MM.1S (cell line): ENCODE data around the gene ADAMTS15.

Source experiments
- DNase-seq: peaks from one replicate; pipeline ENCODE4 v3.0.0-alpha.2; 2015
- H2AFZ ChIP-seq: fragments of 300-600 bp; sonication (generic); 2 replicates; pipeline ENCODE4 v1.6.0; 2016; ENCODE audit warnings: antibody characterized with exemption, low read length
- H3F3A ChIP-seq: fragments of 300-600 bp; sonication (generic); 2 replicates; pipeline ENCODE4 v1.6.1; 2016; ENCODE audit warnings: mild to moderate bottlenecking, antibody characterized with exemption, low read length, moderate library complexity, mixed read lengths; ENCODE audit not compliant: insufficient read depth
- H3K27ac ChIP-seq: fragments of 300-600 bp; sonication (generic); 2 replicates; pipeline ENCODE4 v1.5.1; 2016; ENCODE audit warnings: mild to moderate bottlenecking, low read length
- H3K27me3 ChIP-seq: fragments of 300-600 bp; sonication (generic); replicated peaks from 2 replicates; pipeline ENCODE4 v1.6.0; 2016; ENCODE audit warnings: low read length; ENCODE audit not compliant: insufficient read depth
- H3K36me3 ChIP-seq: fragments of 300-600 bp; sonication (generic); replicated peaks from 2 replicates; pipeline ENCODE4 v1.6.1; 2016; ENCODE audit warnings: mild to moderate bottlenecking, low read length, mixed read lengths; ENCODE audit not compliant: insufficient read depth
- H3K4me1 ChIP-seq: fragments of 300-600 bp; sonication (generic); 2 replicates; pipeline ENCODE4 v1.6.1; 2016; ENCODE audit warnings: low read length, mixed read lengths
- H3K4me2 ChIP-seq: fragments of 300-600 bp; sonication (generic); 2 replicates; pipeline ENCODE4 v1.6.0; 2016; ENCODE audit warnings: low read depth, low read length
- H3K4me3 ChIP-seq: fragments of 300-600 bp; sonication (generic); 2 replicates; pipeline ENCODE4 v1.5.1; 2016; ENCODE audit warnings: low read length, mixed read lengths
- H3K79me2 ChIP-seq: fragments of 300-600 bp; sonication (generic); 2 replicates; pipeline ENCODE4 v1.6.1; 2016; ENCODE audit warnings: mixed run types, low read length, mixed read lengths
- H3K9ac ChIP-seq: fragments of 300-600 bp; sonication (generic); 2 replicates; pipeline ENCODE4 v1.6.1; 2016; ENCODE audit warnings: low read length, mixed read lengths
- H3K9me2 ChIP-seq: fragments of 300-600 bp; sonication (generic); replicated peaks from 2 replicates; pipeline ENCODE4 v1.6.1; 2016; ENCODE audit warnings: mild to moderate bottlenecking, low read length, mixed read lengths; ENCODE audit not compliant: insufficient read depth
- H3K9me3 ChIP-seq: fragments of 300-600 bp; sonication (generic); replicated peaks from 2 replicates; pipeline ENCODE4 v1.6.1; 2016; ENCODE audit warnings: mild to moderate bottlenecking, low read length, mixed read lengths; ENCODE audit not compliant: insufficient read depth
- H4K20me1 ChIP-seq: fragments of 300-600 bp; sonication (generic); 2 replicates; pipeline ENCODE4 v1.6.1; 2016; ENCODE audit warnings: mild to moderate bottlenecking, low read length, moderate library complexity, mixed read lengths; ENCODE audit not compliant: insufficient read depth
- EZH2 ChIP-seq: fragments of 300-600 bp; sonication (generic); optimal IDR thresholded peaks from 2 replicates; pipeline ENCODE3; 2017; ENCODE audit warnings: low read depth, mild to moderate bottlenecking, antibody characterized with exemption, low read length, mixed read lengths
- EZH2phosphoT487 ChIP-seq: fragments of 300-600 bp; sonication (generic); IDR thresholded peaks from 2 replicates; pipeline ENCODE4 v1.6.1; 2018; ENCODE audit warnings: antibody characterized with exemption, low read length
- TF ChIP-seq, protein P1 (sequence below): fragments of 300-600 bp; sonication (generic); IDR thresholded peaks from 2 replicates; pipeline ENCODE4 v1.5.1; 2016; ENCODE audit warnings: antibody characterized with exemption, low read length, mixed read lengths

The ADAMTS15 gene

DNA sequence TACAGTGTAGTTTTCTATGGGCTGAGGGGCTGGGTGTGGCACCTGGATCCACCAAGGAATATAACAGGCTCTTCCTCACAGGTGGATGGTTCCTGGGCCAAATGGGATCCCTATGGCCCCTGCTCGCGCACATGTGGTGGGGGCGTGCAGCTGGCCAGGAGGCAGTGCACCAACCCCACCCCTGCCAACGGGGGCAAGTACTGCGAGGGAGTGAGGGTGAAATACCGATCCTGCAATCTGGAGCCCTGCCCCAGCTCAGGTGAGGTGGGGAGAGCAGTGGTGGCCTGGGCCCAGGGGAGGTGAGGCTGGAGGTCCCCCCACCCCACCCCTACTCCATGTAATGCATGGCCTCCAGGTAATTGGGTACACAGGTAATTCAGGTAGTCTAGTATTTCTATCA is 20.7 kb downstream of the ADAMTS15 start:
- no peaks in the 10 kb centered on the region for H3K36me3 ChIP-seq
- H3K79me2 ChIP-seq, result no peaks in the 10 kb centered on the region
- no peak overlapping the region for H3K9ac ChIP-seq
- no peak overlapping the region for H2AFZ ChIP-seq
- TF ChIP-seq, protein P1, sequence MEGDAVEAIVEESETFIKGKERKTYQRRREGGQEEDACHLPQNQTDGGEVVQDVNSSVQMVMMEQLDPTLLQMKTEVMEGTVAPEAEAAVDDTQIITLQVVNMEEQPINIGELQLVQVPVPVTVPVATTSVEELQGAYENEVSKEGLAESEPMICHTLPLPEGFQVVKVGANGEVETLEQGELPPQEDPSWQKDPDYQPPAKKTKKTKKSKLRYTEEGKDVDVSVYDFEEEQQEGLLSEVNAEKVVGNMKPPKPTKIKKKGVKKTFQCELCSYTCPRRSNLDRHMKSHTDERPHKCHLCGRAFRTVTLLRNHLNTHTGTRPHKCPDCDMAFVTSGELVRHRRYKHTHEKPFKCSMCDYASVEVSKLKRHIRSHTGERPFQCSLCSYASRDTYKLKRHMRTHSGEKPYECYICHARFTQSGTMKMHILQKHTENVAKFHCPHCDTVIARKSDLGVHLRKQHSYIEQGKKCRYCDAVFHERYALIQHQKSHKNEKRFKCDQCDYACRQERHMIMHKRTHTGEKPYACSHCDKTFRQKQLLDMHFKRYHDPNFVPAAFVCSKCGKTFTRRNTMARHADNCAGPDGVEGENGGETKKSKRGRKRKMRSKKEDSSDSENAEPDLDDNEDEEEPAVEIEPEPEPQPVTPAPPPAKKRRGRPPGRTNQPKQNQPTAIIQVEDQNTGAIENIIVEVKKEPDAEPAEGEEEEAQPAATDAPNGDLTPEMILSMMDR, result no peak
- TF ChIP-seq EZH2phosphoT487 (no peak), EZH2 (no peak)
- no peaks in the 10 kb centered on the region for H3K9me2 ChIP-seq
- DNase-seq, result no peak
- H4K20me1 ChIP-seq, result no peaks in the 10 kb centered on the region
- H3K4me2 ChIP-seq, result no peak overlapping the region
- no peaks in the 10 kb centered on the region for H3K4me1 ChIP-seq
- no peak overlapping the region for H3K4me3 ChIP-seq
- no peaks in the 10 kb centered on the region for H3F3A ChIP-seq
- no peaks in the 10 kb centered on the region for H3K9me3 ChIP-seq
- H3K27ac ChIP-seq, result no peak overlapping the region
- no peaks in the 10 kb centered on the region for H3K27me3 ChIP-seq

DNA sequence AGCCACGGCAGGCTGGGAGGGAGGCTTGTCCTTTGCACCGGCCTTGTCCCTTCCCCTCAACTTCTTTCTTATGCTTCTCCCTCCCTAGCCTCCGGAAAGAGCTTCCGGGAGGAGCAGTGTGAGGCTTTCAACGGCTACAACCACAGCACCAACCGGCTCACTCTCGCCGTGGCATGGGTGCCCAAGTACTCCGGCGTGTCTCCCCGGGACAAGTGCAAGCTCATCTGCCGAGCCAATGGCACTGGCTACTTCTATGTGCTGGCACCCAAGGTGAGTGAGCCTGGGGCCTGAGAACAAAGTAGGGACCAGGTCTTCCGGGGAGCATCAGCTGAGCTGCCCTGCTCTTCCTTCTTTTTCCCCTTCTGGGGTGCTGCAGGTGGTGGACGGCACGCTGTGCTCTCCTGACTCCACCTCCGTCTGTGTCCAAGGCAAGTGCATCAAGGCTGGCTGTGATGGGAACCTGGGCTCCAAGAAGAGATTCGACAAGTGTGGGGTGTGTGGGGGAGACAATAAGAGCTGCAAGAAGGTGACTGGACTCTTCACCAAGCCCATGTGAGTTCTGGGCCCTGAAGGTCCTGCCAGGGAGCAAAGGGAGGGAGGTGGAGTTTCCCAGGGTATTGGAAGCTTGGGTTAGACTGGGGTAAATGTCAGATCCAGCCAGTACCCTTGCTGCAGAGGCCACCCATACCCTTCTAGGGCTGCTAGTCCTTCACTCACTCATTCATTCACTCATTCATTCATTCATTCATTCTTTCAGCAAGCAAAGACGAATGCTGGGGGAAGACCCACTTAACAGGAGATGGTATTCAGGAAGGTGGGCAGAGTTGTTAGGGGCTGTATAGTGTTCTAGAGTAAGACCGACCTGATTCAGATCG is 22.6 kb downstream of the ADAMTS15 start:
- Histone ChIP-seq H2AFZ (no peak overlapping the region), H3K4me2 (no peak overlapping the region), H3K4me3 (no peak overlapping the region), H3K36me3 (no peaks in the 10 kb centered on the region), H3K9me2 (no peaks in the 10 kb centered on the region), H3F3A (no peaks in the 10 kb centered on the region), H3K4me1 (no peaks in the 10 kb centered on the region), H4K20me1 (no peaks in the 10 kb centered on the region), H3K79me2 (no peaks in the 10 kb centered on the region), H3K27me3 (no peaks in the 10 kb centered on the region), H3K9me3 (no peaks in the 10 kb centered on the region), H3K27ac (no peak overlapping the region), H3K9ac (no peak overlapping the region)
- DNase-seq, result no peak
- TF ChIP-seq EZH2, result no peak

DNA sequence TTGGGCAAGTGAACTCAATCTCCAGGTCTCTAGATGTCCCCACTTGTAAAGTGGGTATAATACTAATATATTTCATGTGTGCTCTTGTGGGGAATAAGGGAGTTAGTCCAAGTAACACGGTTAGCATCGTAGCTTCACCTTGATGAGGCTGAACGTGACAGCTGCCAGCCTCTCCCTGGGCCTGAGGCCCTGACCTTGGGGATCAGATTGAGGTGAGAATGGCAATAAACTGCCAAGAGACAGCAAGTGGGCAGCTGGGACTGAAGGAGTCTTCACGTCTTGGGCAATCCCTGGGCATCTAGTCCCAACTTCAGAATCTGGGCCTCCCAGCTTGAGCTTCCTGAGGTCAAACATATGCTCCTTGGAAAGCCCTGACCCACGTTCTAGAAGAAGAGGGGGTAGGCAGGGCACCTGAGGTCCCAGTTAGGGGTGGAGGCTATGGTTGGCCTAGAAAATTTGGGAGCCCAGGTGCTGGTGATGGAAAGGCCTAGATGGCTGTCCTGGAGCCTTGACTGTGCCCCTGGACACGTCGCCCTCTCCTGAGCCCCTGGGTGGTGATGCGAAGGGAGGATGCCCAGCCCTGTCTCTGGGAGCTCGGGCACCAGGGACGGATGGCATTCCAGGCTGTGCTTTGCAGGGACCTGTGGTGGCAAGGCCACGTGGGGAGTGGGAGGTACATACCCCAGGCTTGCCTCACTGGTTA is 23.4 kb downstream of the ADAMTS15 start:
- Histone ChIP-seq H3K27me3 (no peaks in the 10 kb centered on the region), H3K4me2 (no peak overlapping the region), H3K4me1 (no peaks in the 10 kb centered on the region), H3K9me3 (no peaks in the 10 kb centered on the region), H2AFZ (no peak overlapping the region), H3K27ac (no peak overlapping the region), H3K4me3 (no peak overlapping the region), H4K20me1 (no peaks in the 10 kb centered on the region), H3K9me2 (no peaks in the 10 kb centered on the region), H3K79me2 (no peaks in the 10 kb centered on the region), H3F3A (no peaks in the 10 kb centered on the region), H3K36me3 (no peaks in the 10 kb centered on the region), H3K9ac (no peak overlapping the region)
- no peak for DNase-seq
- TF ChIP-seq, protein P1, result no peak
- TF ChIP-seq EZH2, result no peak
- no peak for TF ChIP-seq EZH2phosphoT487
